HepG2 (cell line): ENCODE measurements around the gene BAIAP3. TPM values are rescaled to one million over a fixed set of nuclear protein-coding genes. Genes with fewer than 3 reads are reported as not detected.

Experiments used
- ADNP ChIP-seq: sonication (generic); formaldehyde crosslinking; IDR thresholded peaks from 2 replicates; pipeline ENCODE4 v1.4.0; 2020; ENCODE audit warnings: missing genetic modification reagents
- AGO1 ChIP-seq: fragments of 200-400 bp; formaldehyde crosslinking; IDR thresholded peaks from 2 replicates; pipeline ENCODE4 v1.6.1; 2017; ENCODE audit warnings: mild to moderate bottlenecking, low read depth, low read length, moderate library complexity; ENCODE audit not compliant: poor library complexity, severe bottlenecking
- BRCA1 ChIP-seq: sonication (generic); formaldehyde crosslinking; IDR thresholded peaks from 2 replicates; pipeline ENCODE4 v1.4.0; 2020; ENCODE audit warnings: missing genetic modification reagents
- ESRRA ChIP-seq: sonication (generic); formaldehyde crosslinking; IDR thresholded peaks from 2 replicates; pipeline ENCODE4 v1.5.1; 2020; ENCODE audit warnings: mild to moderate bottlenecking, low read depth, missing genetic modification reagents
- FOSL2 ChIP-seq: sonication (generic); formaldehyde crosslinking; IDR thresholded peaks from 2 replicates; pipeline ENCODE4 v1.4.0; 2020; ENCODE audit warnings: missing genetic modification reagents
- GMEB2 ChIP-seq: IDR thresholded peaks from 2 replicates; pipeline ENCODE4 v1.6.1; 2016; ENCODE audit warnings: missing biosample characterization, missing genetic modification reagents, low read depth
- HCFC1 ChIP-seq: fragments of 150-350 bp; IDR thresholded peaks from 2 replicates; pipeline ENCODE4 v1.6.1; 2014; ENCODE audit warnings: low read depth, low read length
- HINFP ChIP-seq: sonication (generic); formaldehyde crosslinking; IDR thresholded peaks from 2 replicates; pipeline ENCODE4 v1.4.0; 2020; ENCODE audit warnings: low read depth, mild to moderate bottlenecking, missing genetic modification reagents
- HNF4G ChIP-seq, 2 experiments: sonication (generic) in 1 of 2; formaldehyde crosslinking in 1 of 2; IDR thresholded peaks; 2 replicates each; pipeline versions ENCODE4 v1.4.0 to v1.6.1; 2011 to 2020; ENCODE audit warnings: borderline replicate concordance in 2 of 2, low read depth in 2 of 2, mild to moderate bottlenecking in 2 of 2, low read length in 1 of 2, missing genetic modification reagents in 1 of 2, moderate library complexity in 1 of 2
- KLF6 ChIP-seq: IDR thresholded peaks from 2 replicates; pipeline ENCODE4 v1.8.0; 2016; ENCODE audit warnings: missing biosample characterization, missing genetic modification reagents
- MED13 ChIP-seq: sonication (generic); formaldehyde crosslinking; IDR thresholded peaks from 2 replicates; pipeline ENCODE4 v1.5.0; 2020; ENCODE audit warnings: missing genetic modification reagents
- MTA3 ChIP-seq: sonication (generic); formaldehyde crosslinking; IDR thresholded peaks from 2 replicates; pipeline ENCODE4 v1.4.0; 2020; ENCODE audit warnings: missing genetic modification reagents
- PPARG ChIP-seq: conservative IDR thresholded peaks from 2 replicates; pipeline ENCODE4 v1.6.1; 2016; ENCODE audit warnings: missing biosample characterization, missing genetic modification reagents
- TAF1 ChIP-seq: sonication (generic); formaldehyde crosslinking; IDR thresholded peaks from 2 replicates; pipeline ENCODE4 v1.4.0; 2020; ENCODE audit warnings: missing genetic modification reagents
- TGIF2 ChIP-seq: IDR thresholded peaks from 2 replicates; pipeline ENCODE4 v1.6.1; 2016; ENCODE audit warnings: control low read depth, missing compliant biosample characterization
- YEATS4 ChIP-seq: sonication (generic); formaldehyde crosslinking; IDR thresholded peaks from 2 replicates; pipeline ENCODE4 v1.4.0; 2020; ENCODE audit warnings: missing genetic modification reagents, borderline replicate concordance
- ZMAT3 ChIP-seq: sonication (generic); formaldehyde crosslinking; conservative IDR thresholded peaks from 2 replicates; pipeline ENCODE4 v1.7.0; 2021; ENCODE audit warnings: missing genetic modification reagents
- ZNF263 ChIP-seq: sonication (generic); formaldehyde crosslinking; IDR thresholded peaks from 2 replicates; pipeline ENCODE4 v1.4.0; 2020; ENCODE audit warnings: missing genetic modification reagents
- ZNF629 ChIP-seq: sonication (generic); formaldehyde crosslinking; conservative IDR thresholded peaks from 2 replicates; pipeline ENCODE4 v1.5.0; 2020; ENCODE audit warnings: missing genetic modification reagents
- ZNF672 ChIP-seq: sonication (generic); formaldehyde crosslinking; IDR thresholded peaks from 2 replicates; pipeline ENCODE4 v1.8.1; 2022; ENCODE audit warnings: missing genetic modification reagents
- ZNF740 ChIP-seq: sonication (generic); formaldehyde crosslinking; IDR thresholded peaks from 2 replicates; pipeline ENCODE4 v1.4.0; 2020; ENCODE audit warnings: missing genetic modification reagents
- ZNF761 ChIP-seq: sonication (generic); formaldehyde crosslinking; conservative IDR thresholded peaks from 2 replicates; pipeline ENCODE4 v1.4.0; 2020; ENCODE audit warnings: mild to moderate bottlenecking, missing genetic modification reagents
- ZSCAN21 ChIP-seq: sonication (generic); formaldehyde crosslinking; IDR thresholded peaks from 2 replicates; pipeline ENCODE4 v1.8.0; 2022; ENCODE audit warnings: mild to moderate bottlenecking, missing genetic modification reagents, moderate library complexity, borderline replicate concordance
- polyA plus RNA-seq, 8 experiments: library from polyadenylated mRNA; depleted of rRNA in 3 of 8; stranded (reverse) in 7 of 8; unstranded in 1 of 8; fragments of >200 nt; fragmentation: Illumina TruSeq in 4 of 8; extraction: Trizol in 4 of 8; gene quantifications; 2 replicates each; pipeline versions ENCODE4 v1.2.1 to v1.2.3, GENCODE V29; 2011 to 2016; ENCODE audit warnings: low read depth in 4 of 8, missing spikeins in 1 of 8, mixed read lengths in 1 of 8; ENCODE audit not compliant: insufficient read depth in 1 of 8
- total RNA-seq, 5 experiments: library from RNA; depleted of rRNA; stranded (reverse); fragments of >200 nt; fragmentation: Illumina TruSeq; extraction: Trizol; gene quantifications; 2 replicates each; pipeline ENCODE4 v1.2.3, GENCODE V29; 2016; ENCODE audit warnings: low read depth in 1 of 5
- TF ChIP-seq, protein P1 (sequence below): sonication (generic); formaldehyde crosslinking; IDR thresholded peaks from 2 replicates; pipeline ENCODE4 v1.5.1; 2020; ENCODE audit warnings: mild to moderate bottlenecking, missing genetic modification reagents, moderate library complexity
- TF ChIP-seq, protein P2 (sequence below): sonication (generic); formaldehyde crosslinking; IDR thresholded peaks from 2 replicates; pipeline ENCODE4 v1.4.0; 2020; ENCODE audit warnings: mild to moderate bottlenecking, missing genetic modification reagents

The BAIAP3 gene
- total and polyA plus RNA-seq, 2 of the 13 experiments (the other 11 are each of a cell fraction or from before 2014, with no cell fraction given), result 3.2 to 5.7 TPM

DNA sequence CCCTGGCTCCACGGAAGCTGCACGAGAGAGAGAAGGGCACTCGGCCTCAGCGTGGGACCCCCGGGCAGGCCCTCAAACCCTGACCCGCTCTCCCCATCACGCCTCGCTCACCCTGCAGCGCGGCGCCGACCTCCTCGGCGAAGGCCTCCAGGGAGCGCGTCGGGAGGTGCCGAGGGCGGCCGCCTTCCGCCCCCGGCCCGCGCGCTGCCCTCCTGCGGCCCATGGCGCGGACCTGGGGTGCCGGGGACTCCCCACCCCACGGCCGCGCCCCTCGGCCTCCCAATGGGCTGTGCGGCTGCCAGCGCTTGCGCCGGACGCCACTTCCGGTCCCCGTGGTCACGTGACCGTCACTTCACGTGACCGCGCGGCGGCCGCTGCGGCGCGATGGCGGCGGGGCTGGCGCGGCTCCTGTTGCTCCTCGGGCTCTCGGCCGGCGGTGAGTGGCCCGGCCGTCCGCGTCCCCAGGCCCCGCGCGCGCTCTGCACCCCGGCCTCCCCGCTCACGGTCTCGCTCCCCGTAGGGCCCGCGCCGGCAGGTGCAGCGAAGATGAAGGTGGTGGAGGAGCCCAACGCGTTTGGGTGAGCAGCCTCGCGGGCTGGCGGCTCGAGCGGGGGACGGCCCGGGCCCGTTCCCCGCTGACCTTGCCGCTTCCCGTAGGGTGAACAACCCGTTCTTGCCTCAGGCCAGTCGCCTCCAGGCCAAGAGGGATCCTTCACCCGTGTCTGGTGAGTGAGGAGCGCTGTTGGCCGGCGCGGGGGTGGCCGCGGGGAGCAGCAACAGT is 18.3 kb downstream of the BAIAP3 start, which contains the start of the genes GNPTG and TSR3 (continued):
- peak; percentile 38; the same call in 1 of the 2 replicates for TF ChIP-seq BRCA1 (CRISPR knock-in tag)
- peak; percentile 86; the same call in 1 of the 2 replicates for TF ChIP-seq TGIF2 (CRISPR knock-in tag)
- no peak for TF ChIP-seq AGO1
- TF ChIP-seq, protein P1, sequence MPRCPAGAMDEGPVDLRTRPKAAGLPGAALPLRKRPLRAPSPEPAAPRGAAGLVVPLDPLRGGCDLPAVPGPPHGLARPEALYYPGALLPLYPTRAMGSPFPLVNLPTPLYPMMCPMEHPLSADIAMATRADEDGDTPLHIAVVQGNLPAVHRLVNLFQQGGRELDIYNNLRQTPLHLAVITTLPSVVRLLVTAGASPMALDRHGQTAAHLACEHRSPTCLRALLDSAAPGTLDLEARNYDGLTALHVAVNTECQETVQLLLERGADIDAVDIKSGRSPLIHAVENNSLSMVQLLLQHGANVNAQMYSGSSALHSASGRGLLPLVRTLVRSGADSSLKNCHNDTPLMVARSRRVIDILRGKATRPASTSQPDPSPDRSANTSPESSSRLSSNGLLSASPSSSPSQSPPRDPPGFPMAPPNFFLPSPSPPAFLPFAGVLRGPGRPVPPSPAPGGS (CRISPR knock-in tag), result peak; percentile 60; the same call in 1 of the 2 replicates
- TF ChIP-seq KLF6 (CRISPR knock-in tag), result peak; percentile 86; the same call in 1 of the 2 replicates
- TF ChIP-seq ZMAT3 (CRISPR knock-in tag), result peak; percentile 60; the same call in 1 of the 2 replicates
- TF ChIP-seq PPARG (CRISPR knock-in tag), result no peak; the same call in 1 of the 2 replicates
- 0 out of 2 replicates have a peak, but pooled peaks have one; percentile 68 for TF ChIP-seq ESRRA
- 0 out of 2 replicates have a peak, but pooled peaks have one; percentile 18 for TF ChIP-seq ZNF629 (CRISPR knock-in tag)
- peak; percentile 50; the same call in 1 of the 2 replicates for TF ChIP-seq MED13 (CRISPR knock-in tag)
- peak; percentile 52; the same call in 1 of the 2 replicates for TF ChIP-seq ZSCAN21 (CRISPR knock-in tag)
- no peak for TF ChIP-seq FOSL2 (CRISPR knock-in tag)
- TF ChIP-seq HNF4G (IDR thresholded peaks at IDR 0.05; ENCODE audit: borderline replicate concordance, low read depth, low read length), result peak; percentile 15; the same call in 1 of the 2 replicates
- no peak for TF ChIP-seq HNF4G (CRISPR knock-in tag; IDR thresholded peaks at IDR 0.05; ENCODE audit: borderline replicate concordance, low read depth)
- TF ChIP-seq HINFP (CRISPR knock-in tag), result peak; percentile 84; the same call in 1 of the 2 replicates
- TF ChIP-seq TAF1 (CRISPR knock-in tag), result peak; percentile 70; the same call in 1 of the 2 replicates
- TF ChIP-seq, protein P2, sequence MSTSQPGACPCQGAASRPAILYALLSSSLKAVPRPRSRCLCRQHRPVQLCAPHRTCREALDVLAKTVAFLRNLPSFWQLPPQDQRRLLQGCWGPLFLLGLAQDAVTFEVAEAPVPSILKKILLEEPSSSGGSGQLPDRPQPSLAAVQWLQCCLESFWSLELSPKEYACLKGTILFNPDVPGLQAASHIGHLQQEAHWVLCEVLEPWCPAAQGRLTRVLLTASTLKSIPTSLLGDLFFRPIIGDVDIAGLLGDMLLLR, result no peak
- TF ChIP-seq MTA3 (CRISPR knock-in tag), result no peak
- 0 out of 2 replicates have a peak, but pooled peaks have one; percentile 46 for TF ChIP-seq ZNF740 (CRISPR knock-in tag)
- TF ChIP-seq ZNF672 (CRISPR knock-in tag), result no peak
- TF ChIP-seq ZNF263 (CRISPR knock-in tag), result peak; percentile 34; the same call in 1 of the 2 replicates
- 0 out of 2 replicates have a peak, but pooled peaks have one; percentile 58 for TF ChIP-seq GMEB2 (CRISPR knock-in tag)
- peak; percentile 75 for TF ChIP-seq HCFC1
- no peak for TF ChIP-seq ADNP
- peak; percentile 34; the same call in 1 of the 2 replicates for TF ChIP-seq ZNF761
- peak; percentile 91 for TF ChIP-seq YEATS4 (CRISPR knock-in tag)
